Adrenal gland (tissue), 12 donors: ENCODE data around the gene LMCD1. TPM values are rescaled to one million over a fixed set of nuclear protein-coding genes. Genes with fewer than 3 reads are reported as not detected.

Experiments used
- DNase-seq, 7 donors: peaks; one replicate each; pipeline ENCODE4 v3.0.0-alpha.2; 2019 to 2020
- H3K27ac ChIP-seq, 5 donors: fragments of 200-600 bp; sonication (generic) in 4 of 5; 1 replicate in 3 of 5; 2 replicates in 2 of 5; pipeline versions ENCODE4 v1.5.1 to v1.8.0; 2016 to 2020; ENCODE audit warnings: mild to moderate bottlenecking in 1 of 5
- H3K27me3 ChIP-seq: fragments of 200-600 bp; 2 replicates; pipeline ENCODE4 v1.8.0; 2021
- H3K36me3 ChIP-seq, 2 donors: fragments of 200-600 bp; replicated peaks in 1 of 2; 1 replicate in 1 of 2; 2 replicates in 1 of 2; pipeline versions ENCODE4 v1.5.1 to v1.8.0; 2018 to 2022
- H3K4me1 ChIP-seq, 2 donors: fragments of 200-600 bp; replicated peaks in 1 of 2; 1 replicate in 1 of 2; 2 replicates in 1 of 2; pipeline versions ENCODE4 v1.5.1 to v1.8.0; 2018 to 2021
- H3K4me3 ChIP-seq, 4 donors: fragments of 200-600 bp; sonication (generic) in 3 of 4; one replicate each; pipeline ENCODE4 v1.5.1; 2016 to 2018
- H3K9me3 ChIP-seq, 3 donors: fragments of 200-600 bp; sonication (generic) in 1 of 3; replicated peaks in 1 of 3; 1 replicate in 2 of 3; 2 replicates in 1 of 3; pipeline versions ENCODE4 v1.5.1 to v1.8.0; 2016 to 2021
- CTCF ChIP-seq, 6 experiments: fragments of 450-650 bp in 4 of 6; fragments of 200-600 bp in 2 of 6; sonication (generic) in 1 of 6; IDR thresholded peaks; 1 replicate in 5 of 6; 2 replicates in 1 of 6; pipeline versions ENCODE4 v1.5.1 to v1.8.0; 2016 to 2021; ENCODE audit warnings: antibody characterized with exemption in 6 of 6, mild to moderate bottlenecking in 2 of 6, moderate library complexity in 1 of 6
- POLR2A ChIP-seq, 2 donors: fragments of 450-650 bp; IDR thresholded peaks; one replicate each; pipeline ENCODE4 v1.6.1; 2017; ENCODE audit warnings: antibody characterized with exemption in 2 of 2, mild to moderate bottlenecking in 2 of 2, moderate library complexity in 1 of 2
- WGBS, 4 donors: extraction: QIAGEN DNeasy Blood & Tissue Kit in 2 of 4; methylation state at CpG; one replicate each; pipeline versions ENCODE4 v1.1.5 to v1.1.7; 2013 to 2017; 5-methylcytosine and 5-hydroxymethylcytosine counted together
- intact Hi-C, 2 donors: fragments of 100-400 bp; cut with DNase I; formaldehyde crosslinking; loops; one replicate each; pipeline versions ENCODE4 v1.14.1 to v1.15.0; 2022 to 2023
- polyA plus RNA-seq, 3 donors: library from polyadenylated mRNA; stranded (reverse); fragments of 200-250 nt in 2 of 3; fragments of 350-450 nt in 1 of 3; fragmentation: Illumina TruSeq in 1 of 3; extraction: RNeasy Lipid Tissue Mini Kit (QIAGEN cat#74804) in 1 of 3; gene quantifications; one replicate each; pipeline ENCODE4 v1.2.3, GENCODE V29; 2013 to 2014
- total RNA-seq, 9 donors: library from RNA; depleted of rRNA in 4 of 9; stranded (reverse); fragments of >200 nt in 4 of 9; fragments of 120-200 nt in 1 of 9; fragmentation: NEBNext Ultra II Directional in 1 of 9; extraction: Animal tissue kit (Norgen Biotek cat#: 25700) in 1 of 9; gene quantifications; one replicate each; pipeline versions ENCODE4 v1.1.0 to v1.2.4, GENCODE V29; 2013 to 2023
- donor health status: healthy with polysubstance abuse.
- donor health status: Bipolar disorder and iron deficiency.
- donor health status: DM: yes; HTN: yes; CAD: no.
- donor health status: DM: no; HTN: no; CAD: no.
- donor health status: DM: no; HTN: no; CAD: no.
- donor health status: DM: yes; HTN: yes; CAD: no.

The LMCD1 gene
- total and polyA plus RNA-seq, 12 donors: 4.8 to 26.5 (median 16.1) TPM

GRCh38 chr3:8512234-8512633 is 10.6 kb downstream of the LMCD1 start:
- TF ChIP-seq POLR2A (IDR thresholded peaks at IDR 0.05): no peak
- no peak for TF ChIP-seq CTCF (IDR thresholded peaks at IDR 0.05)
- Histone ChIP-seq H3K9me3 (no peaks in the 10 kb centered on the region), H3K4me3 (no peak overlapping the region), H3K27me3 (no peaks in the 10 kb centered on the region), H3K4me1 (peaks cover 5 to 24% of the 10 kb centered on the region in 2 donors), H3K36me3 (no peaks in the 10 kb centered on the region), H3K27ac (no peak overlapping the region)
- intact Hi-C loops: no loop called here
- 92 to 100% (median 95%) methylated on average over 1 of the region's 1 CpG for WGBS, 4 donors
- no peak for DNase-seq

DNA sequence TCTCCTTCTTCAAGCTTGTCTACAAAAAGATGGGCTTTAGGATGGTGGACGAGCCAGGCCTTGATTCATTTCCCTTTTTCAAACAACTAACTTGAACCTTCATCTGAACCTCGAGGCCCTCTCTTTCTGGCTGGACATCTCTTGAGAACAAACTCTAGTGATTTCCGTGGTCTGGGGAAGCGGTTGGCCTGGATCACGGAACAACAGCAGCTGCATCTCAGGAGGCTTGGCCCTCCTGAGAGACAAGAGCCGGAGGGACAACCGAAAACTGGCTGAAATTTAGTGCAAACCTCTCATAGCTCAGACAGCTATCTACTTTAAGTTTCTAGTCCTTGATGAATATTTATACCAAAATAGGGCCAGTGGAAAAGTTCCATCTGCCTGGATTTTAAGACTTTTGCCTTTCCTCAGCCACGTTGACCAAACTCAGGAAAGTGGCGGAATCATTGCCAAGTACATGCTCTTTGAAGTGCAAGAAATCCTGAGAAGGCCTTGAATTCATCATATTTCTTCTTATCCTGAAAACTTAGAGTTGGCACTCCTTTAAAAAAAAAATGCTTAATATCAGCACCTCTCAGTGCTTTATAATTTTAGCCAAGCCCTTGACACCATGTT is 14.5 kb downstream of the LMCD1 start:
- Histone ChIP-seq H3K4me3 (no peak overlapping the region), H3K27ac (peak overlapping the region in 2 of 5 donors; percentile 10 to 31), H3K36me3 (no peaks in the 10 kb centered on the region), H3K4me1 (peaks cover 5 to 33% of the 10 kb centered on the region in 2 donors), H3K27me3 (no peaks in the 10 kb centered on the region), H3K9me3 (no peaks in the 10 kb centered on the region)
- 45 to 69% (median 54%) methylated on average over 9 of the region's 9 CpGs for WGBS, 4 donors
- no peak for DNase-seq
- no peak for TF ChIP-seq CTCF (IDR thresholded peaks at IDR 0.05)
- TF ChIP-seq POLR2A (IDR thresholded peaks at IDR 0.05): no peak
- intact Hi-C loops: no loop called here

GRCh38 chr3:8516783-8517182 is 15.2 kb downstream of the LMCD1 start:
- no peak for DNase-seq
- Histone ChIP-seq H3K4me1 (peaks cover 5 to 33% of the 10 kb centered on the region in 2 donors), H3K27me3 (no peaks in the 10 kb centered on the region), H3K36me3 (no peaks in the 10 kb centered on the region), H3K9me3 (no peaks in the 10 kb centered on the region), H3K27ac (peak overlapping the region in 2 of 5 donors; percentile 10 to 31), H3K4me3 (no peak overlapping the region)
- intact Hi-C loops: no loop called here
- TF ChIP-seq CTCF (IDR thresholded peaks at IDR 0.05) (no peak), POLR2A (IDR thresholded peaks at IDR 0.05) (no peak)
- WGBS, 4 donors: 51 to 62% (median 54%) methylated on average over 2 of the region's 2 CpGs

DNA sequence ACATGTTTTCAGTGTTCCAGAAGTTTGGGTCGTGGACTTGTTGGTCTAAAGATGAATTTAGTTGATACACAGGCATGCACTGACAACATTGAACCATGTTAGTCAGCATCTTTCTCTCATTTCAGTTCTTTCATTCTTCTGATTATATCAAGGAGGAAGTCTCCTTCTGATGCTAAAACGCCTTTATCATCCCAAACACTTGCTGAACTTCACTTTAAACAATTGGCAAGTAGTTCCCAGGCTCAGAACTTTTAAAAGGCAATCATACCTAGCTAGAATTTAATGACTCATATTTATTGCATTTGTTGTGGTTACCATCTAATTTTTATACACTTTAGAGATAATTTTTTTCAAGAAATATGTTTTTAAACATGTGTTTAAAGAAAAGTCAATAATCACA is 15.9 kb downstream of the LMCD1 start:
- Histone ChIP-seq H3K36me3 (no peaks in the 10 kb centered on the region), H3K27me3 (no peaks in the 10 kb centered on the region), H3K4me1 (peaks cover 5 to 33% of the 10 kb centered on the region in 2 donors), H3K9me3 (no peaks in the 10 kb centered on the region), H3K4me3 (no peak overlapping the region), H3K27ac (peak overlapping the region in 1 of 5 donors; percentile 31)
- intact Hi-C loops: no loop called here
- 71 to 80% (median 76%) methylated on average over 2 of the region's 2 CpGs for WGBS, 4 donors
- TF ChIP-seq CTCF (IDR thresholded peaks at IDR 0.05) (no peak), POLR2A (IDR thresholded peaks at IDR 0.05) (no peak)
- no peak for DNase-seq
